ENCODE results near the gene ZNF331. TPM values are rescaled to one million over a fixed set of nuclear protein-coding genes. Genes with fewer than 3 reads are reported as not detected.

Gene ZNF331
- polyA plus RNA-seq, 1 experiment = 4.4 TPM

DNA sequence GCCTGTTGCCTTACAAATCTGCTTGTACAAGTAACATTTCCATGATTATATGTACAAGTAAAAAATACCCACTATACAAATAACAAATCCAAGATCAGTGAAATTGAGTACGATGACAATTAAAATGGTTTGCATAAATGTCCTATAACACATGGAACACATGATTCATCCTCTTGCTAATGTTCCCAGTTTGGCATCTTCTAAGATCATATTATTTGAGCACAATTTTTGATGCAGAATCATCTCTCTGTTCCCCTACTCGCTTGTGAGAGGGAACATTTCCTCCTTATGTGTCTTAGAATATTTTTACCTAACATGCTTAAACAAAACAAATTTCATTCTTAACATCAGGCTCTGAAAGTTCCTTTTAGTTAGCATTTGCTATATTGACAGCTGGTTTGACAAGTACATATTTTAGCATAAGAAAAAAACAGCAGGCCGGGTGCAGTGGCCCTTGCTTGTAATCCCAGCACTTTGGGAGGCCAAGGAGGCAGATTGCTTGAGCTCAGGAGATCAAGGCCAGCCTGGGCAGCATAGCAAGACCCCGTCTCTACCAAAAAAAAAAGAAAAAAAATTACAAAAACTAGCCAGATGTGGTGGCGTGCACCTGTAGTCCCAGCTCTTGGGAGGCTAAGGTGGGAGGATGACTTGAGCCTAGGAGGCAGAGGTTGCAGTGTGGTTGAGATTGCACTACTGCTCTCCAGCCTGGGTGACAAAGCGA lies 14.2 kb downstream of the ZNF331 start:
- Histone ChIP-seq H3K27me3 (ENCODE audit: control insufficient read depth, insufficient read depth, low read length) (no peaks in the 10 kb centered on the region), H3K4me3 (ENCODE audit: low read depth, low read length) (no peak overlapping the region), H3K9me3 (ENCODE audit: control insufficient read depth, insufficient read depth, low read length) (peaks cover 14% of the 10 kb centered on the region; the same call in 1 of the 2 replicates), H3K27ac (ENCODE audit: low read depth, low read length) (no peak overlapping the region)
- CTCF ChIA-PET = no interaction called here
- TF ChIP-seq, protein P1, sequence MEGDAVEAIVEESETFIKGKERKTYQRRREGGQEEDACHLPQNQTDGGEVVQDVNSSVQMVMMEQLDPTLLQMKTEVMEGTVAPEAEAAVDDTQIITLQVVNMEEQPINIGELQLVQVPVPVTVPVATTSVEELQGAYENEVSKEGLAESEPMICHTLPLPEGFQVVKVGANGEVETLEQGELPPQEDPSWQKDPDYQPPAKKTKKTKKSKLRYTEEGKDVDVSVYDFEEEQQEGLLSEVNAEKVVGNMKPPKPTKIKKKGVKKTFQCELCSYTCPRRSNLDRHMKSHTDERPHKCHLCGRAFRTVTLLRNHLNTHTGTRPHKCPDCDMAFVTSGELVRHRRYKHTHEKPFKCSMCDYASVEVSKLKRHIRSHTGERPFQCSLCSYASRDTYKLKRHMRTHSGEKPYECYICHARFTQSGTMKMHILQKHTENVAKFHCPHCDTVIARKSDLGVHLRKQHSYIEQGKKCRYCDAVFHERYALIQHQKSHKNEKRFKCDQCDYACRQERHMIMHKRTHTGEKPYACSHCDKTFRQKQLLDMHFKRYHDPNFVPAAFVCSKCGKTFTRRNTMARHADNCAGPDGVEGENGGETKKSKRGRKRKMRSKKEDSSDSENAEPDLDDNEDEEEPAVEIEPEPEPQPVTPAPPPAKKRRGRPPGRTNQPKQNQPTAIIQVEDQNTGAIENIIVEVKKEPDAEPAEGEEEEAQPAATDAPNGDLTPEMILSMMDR (IDR thresholded peaks at IDR 0.05; ENCODE audit: low read depth, low read length) = no peak
- POLR2A ChIA-PET = no interaction called here
- DNase-seq (ENCODE audit: low read depth, low spot score) = no peak

DNA sequence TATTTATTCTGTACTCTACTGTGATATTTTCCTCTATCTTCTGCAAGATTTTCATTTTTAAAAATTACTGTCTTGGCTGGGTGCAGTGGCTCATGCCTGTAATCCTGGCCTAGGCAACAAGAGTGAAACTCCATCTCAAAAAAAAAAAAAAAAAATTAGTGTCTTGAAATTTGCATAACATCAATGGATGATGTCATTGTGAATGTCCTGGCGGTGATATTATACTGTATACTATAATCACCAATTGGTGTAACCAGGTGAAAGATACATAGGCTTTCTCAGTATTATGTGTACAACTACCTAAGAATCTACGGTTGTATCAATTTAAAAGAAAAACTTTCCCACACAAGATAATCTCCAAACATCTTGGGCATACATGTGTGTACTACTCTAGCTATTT lies 15.2 kb downstream of the ZNF331 start:
- Histone ChIP-seq H3K9me3 (ENCODE audit: control insufficient read depth, insufficient read depth, low read length) (peaks cover 14% of the 10 kb centered on the region; the same call in 1 of the 2 replicates), H3K27ac (ENCODE audit: low read depth, low read length) (no peak overlapping the region), H3K4me3 (ENCODE audit: low read depth, low read length) (no peak overlapping the region), H3K27me3 (ENCODE audit: control insufficient read depth, insufficient read depth, low read length) (no peaks in the 10 kb centered on the region)
- TF ChIP-seq, protein P1 (IDR thresholded peaks at IDR 0.05; ENCODE audit: low read depth, low read length) = no peak
- CTCF ChIA-PET = no interaction called here
- DNase-seq (ENCODE audit: low read depth, low spot score) = no peak
- POLR2A ChIA-PET = no interaction called here

DNA sequence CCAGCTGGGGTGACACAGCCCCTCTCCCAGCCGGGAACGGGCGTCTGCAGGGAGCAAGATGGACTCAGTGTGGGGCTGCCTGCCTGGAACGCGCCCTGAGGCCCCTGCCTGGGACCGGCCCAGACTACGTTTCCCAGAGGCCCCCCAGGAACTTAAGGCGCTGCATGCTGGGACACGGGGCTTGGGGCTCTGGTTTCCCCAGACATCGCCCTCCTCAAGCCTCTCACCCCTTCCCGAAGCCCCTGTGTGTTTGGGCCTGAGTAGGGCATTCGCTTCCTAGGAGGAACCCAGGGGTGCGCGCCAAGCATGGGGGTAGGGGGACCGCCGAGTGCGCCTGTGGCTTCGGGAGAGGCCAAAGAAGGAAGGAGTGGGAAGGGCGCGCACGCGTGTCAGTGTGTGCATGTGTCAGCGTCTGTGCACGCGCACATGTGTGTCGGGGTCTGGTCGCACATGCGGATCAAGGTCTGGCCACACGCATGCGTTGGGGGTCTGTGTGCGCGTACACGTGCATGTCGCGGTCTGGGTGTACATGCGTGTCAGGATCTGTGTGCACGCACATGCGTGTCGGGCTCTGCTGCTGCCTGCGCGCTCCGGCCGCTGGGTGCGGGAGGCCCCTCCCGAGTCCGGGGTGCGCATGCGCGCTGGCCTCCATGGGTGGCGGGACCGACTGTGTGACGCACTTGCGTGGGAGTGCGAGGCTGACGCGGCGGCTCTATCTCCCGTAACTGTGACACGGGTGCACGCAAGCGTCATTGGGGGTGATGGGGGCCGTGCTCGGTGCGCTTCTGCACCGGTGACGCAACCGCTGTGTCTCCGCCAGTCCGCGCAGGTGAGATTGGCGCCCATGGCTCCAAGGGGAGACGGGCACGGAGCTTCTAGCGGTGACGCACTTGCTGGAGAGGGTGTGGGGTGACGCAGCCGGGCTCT lies 16.2 kb downstream of the ZNF331 start:
- peak; percentile 68 for DNase-seq (ENCODE audit: low read depth, low spot score)
- Histone ChIP-seq H3K27me3 (ENCODE audit: control insufficient read depth, insufficient read depth, low read length) (no peaks in the 10 kb centered on the region), H3K9me3 (ENCODE audit: control insufficient read depth, insufficient read depth, low read length) (peaks cover 14% of the 10 kb centered on the region; the same call in 1 of the 2 replicates), H3K27ac (ENCODE audit: low read depth, low read length) (peak overlapping the region; percentile 71), H3K4me3 (ENCODE audit: low read depth, low read length) (peak overlapping the region; percentile 77)
- POLR2A ChIA-PET = no interaction called here
- TF ChIP-seq, protein P1 (IDR thresholded peaks at IDR 0.05; ENCODE audit: low read depth, low read length) = no peak
- CTCF ChIA-PET = no interaction called here

DNA sequence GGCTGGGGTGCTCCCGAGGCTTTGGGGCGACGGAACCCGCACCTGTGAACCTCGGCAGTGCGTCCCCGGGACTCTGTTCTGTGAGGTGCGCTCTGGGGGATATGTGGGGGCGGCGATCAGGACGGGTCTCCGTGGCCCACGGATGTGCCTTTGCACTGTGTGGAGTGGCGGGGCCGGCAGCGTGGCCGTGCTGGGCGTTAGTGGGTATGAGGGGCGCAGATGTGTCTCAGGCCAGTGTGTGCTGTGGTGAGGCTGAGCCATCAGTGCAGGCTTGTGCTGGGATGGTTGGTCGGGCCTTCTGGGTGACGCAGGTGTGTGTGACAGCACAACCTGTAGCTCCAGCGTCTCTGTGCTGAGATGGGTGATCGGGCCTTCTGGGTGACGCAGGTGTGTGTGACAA lies 16.9 kb downstream of the ZNF331 start:
- Histone ChIP-seq H3K27ac (ENCODE audit: low read depth, low read length) (peak overlapping the region; percentile 71), H3K27me3 (ENCODE audit: control insufficient read depth, insufficient read depth, low read length) (no peaks in the 10 kb centered on the region), H3K4me3 (ENCODE audit: low read depth, low read length) (peak overlapping the region; percentile 77), H3K9me3 (ENCODE audit: control insufficient read depth, insufficient read depth, low read length) (peaks cover 14% of the 10 kb centered on the region; the same call in 1 of the 2 replicates)
- ChIA-PET POLR2A (no interaction called here), CTCF (no interaction called here)
- TF ChIP-seq, protein P1 (IDR thresholded peaks at IDR 0.05; ENCODE audit: low read depth, low read length) = no peak
- no peak for DNase-seq (ENCODE audit: low read depth, low spot score)

DNA sequence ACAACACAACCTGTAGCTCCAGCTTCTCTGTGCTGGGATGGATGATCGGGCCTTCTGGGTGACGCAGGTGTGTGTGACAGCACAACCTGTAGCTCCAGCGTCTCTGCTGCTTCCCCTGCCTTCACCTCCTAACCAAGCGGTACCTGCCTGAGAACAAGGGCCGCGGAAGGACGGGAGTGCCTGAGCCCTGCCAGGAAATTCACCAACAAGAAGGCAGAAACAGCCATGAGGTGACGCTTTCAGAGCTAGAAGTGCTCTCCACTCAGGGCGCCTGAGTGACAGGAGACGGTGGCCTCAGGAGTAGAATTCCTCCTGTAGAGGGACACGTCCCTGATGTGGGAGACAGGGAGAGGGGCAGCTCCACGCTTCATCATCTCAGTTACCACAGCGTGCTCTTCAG lies 17.4 kb downstream of the ZNF331 start:
- Histone ChIP-seq H3K4me3 (ENCODE audit: low read depth, low read length) (no peak overlapping the region; the same call in 1 of the 2 replicates), H3K27me3 (ENCODE audit: control insufficient read depth, insufficient read depth, low read length) (no peaks in the 10 kb centered on the region), H3K27ac (ENCODE audit: low read depth, low read length) (no peak overlapping the region), H3K9me3 (ENCODE audit: control insufficient read depth, insufficient read depth, low read length) (peaks cover 14% of the 10 kb centered on the region; the same call in 1 of the 2 replicates)
- no peak for DNase-seq (ENCODE audit: low read depth, low spot score)
- TF ChIP-seq, protein P1 (IDR thresholded peaks at IDR 0.05; ENCODE audit: low read depth, low read length) = no peak
- POLR2A ChIA-PET = no interaction called here
- CTCF ChIA-PET = no interaction called here
